Lower lobe of right lung (tissue), 2 donors: ENCODE data around the gene ATP6V0A4. TPM values are rescaled to one million over a fixed set of nuclear protein-coding genes. Genes with fewer than 3 reads are reported as not detected.

Experiments used
- ATAC-seq, 2 donors: fragments of 200-7000 bp; cut with Tn5 transposase; one replicate each; pipeline ENCODE4 v1.9.1; 2020 to 2022; ENCODE audit warnings: mild to moderate bottlenecking in 2 of 2, moderate library complexity in 2 of 2
- DNase-seq: peaks from one replicate; pipeline ENCODE4 v3.0.0-alpha.2; 2020
- H3K27ac ChIP-seq: fragments of 200-600 bp; one replicate; pipeline ENCODE4 v1.8.0; 2022
- H3K27me3 ChIP-seq: fragments of 200-600 bp; one replicate; pipeline ENCODE4 v1.8.0; 2022; ENCODE audit warnings: low read depth
- H3K36me3 ChIP-seq: fragments of 200-600 bp; one replicate; pipeline ENCODE4 v1.8.0; 2022; ENCODE audit warnings: mild to moderate bottlenecking
- H3K4me1 ChIP-seq: fragments of 200-600 bp; one replicate; pipeline ENCODE4 v1.8.0; 2022
- H3K4me3 ChIP-seq: fragments of 200-600 bp; one replicate; pipeline ENCODE4 v1.8.0; 2022; ENCODE audit warnings: mild to moderate bottlenecking
- H3K9me3 ChIP-seq: fragments of 200-600 bp; one replicate; pipeline ENCODE4 v1.8.0; 2022
- CTCF ChIP-seq: fragments of 200-600 bp; IDR thresholded peaks from one replicate; pipeline ENCODE4 v1.8.0; 2022; ENCODE audit warnings: antibody characterized with exemption, mild to moderate bottlenecking
- intact Hi-C: fragments of 100-400 bp; cut with DNase I; formaldehyde crosslinking; loops from one replicate; pipeline ENCODE4 v1.11.0; 2022
- total RNA-seq: library from RNA; stranded (reverse); fragmentation: NEBNext Ultra II Directional; extraction: Animal tissue kit (Norgen Biotek cat#: 25700); gene quantifications from one replicate; pipeline ENCODE4 v1.2.1, GENCODE V29; 2021
- donor health status: DM: no; HTN: yes; CAD: no; lungs with severe emphysema.

The ATP6V0A4 gene
- total RNA-seq, 1 donor from 2014 or later, result 1.7 TPM

- no peak for ATAC-seq
- DNase-seq, result no peak
- intact Hi-C loops, result no loop called here
These were observed 24.8 kb downstream of the ATP6V0A4 start for GRCh38 chr7:138773176-138773575.

GRCh38 chr7:138770904-138771303, 27.1 kb downstream of the ATP6V0A4 start:
- ATAC-seq, result no peak

More at GRCh38 chr7:138773176-138773575, 24.8 kb downstream of the ATP6V0A4 start:
- Histone ChIP-seq H3K27me3 (no peaks in the 10 kb centered on the region), H3K27ac (no peak overlapping the region), H3K4me1 (no peaks in the 10 kb centered on the region), H3K36me3 (no peaks in the 10 kb centered on the region), H3K4me3 (no peak overlapping the region), H3K9me3 (no peaks in the 10 kb centered on the region)
- TF ChIP-seq CTCF, result no peak

GRCh38 chr7:138768241-138768640, 29.8 kb downstream of the ATP6V0A4 start:
- intact Hi-C loops, result no loop called here
- H3K9me3 ChIP-seq, result no peaks in the 10 kb centered on the region
- no peaks in the 10 kb centered on the region for H3K36me3 ChIP-seq
- TF ChIP-seq CTCF, result no peak
- H3K27ac ChIP-seq, result no peak overlapping the region
- no peaks in the 10 kb centered on the region for H3K4me1 ChIP-seq
- no peaks in the 10 kb centered on the region for H3K27me3 ChIP-seq
- DNase-seq, result no peak
- no peak overlapping the region for H3K4me3 ChIP-seq
- ATAC-seq, result no peak

More at GRCh38 chr7:138770904-138771303, 27.1 kb downstream of the ATP6V0A4 start:
- Histone ChIP-seq H3K27ac (no peak overlapping the region), H3K36me3 (no peaks in the 10 kb centered on the region), H3K27me3 (no peaks in the 10 kb centered on the region), H3K9me3 (no peaks in the 10 kb centered on the region), H3K4me3 (no peak overlapping the region), H3K4me1 (no peaks in the 10 kb centered on the region)
- intact Hi-C loops, result no loop called here
- DNase-seq, result no peak
- no peak for TF ChIP-seq CTCF

GRCh38 chr7:138756591-138757242, 41.3 kb downstream of the ATP6V0A4 start:
- intact Hi-C loops, result no loop called here
- DNase-seq (no peak), ATAC-seq (no peak)
- Histone ChIP-seq H3K9me3 (no peaks in the 10 kb centered on the region), H3K4me1 (peaks cover 7% of the 10 kb centered on the region), H3K27me3 (no peaks in the 10 kb centered on the region), H3K4me3 (no peak overlapping the region), H3K27ac (no peak overlapping the region), H3K36me3 (no peaks in the 10 kb centered on the region)
- TF ChIP-seq CTCF, result no peak

GRCh38 chr7:138755842-138756590, 42.0 kb downstream of the ATP6V0A4 start:
- H3K9me3 ChIP-seq, result no peaks in the 10 kb centered on the region
- H3K4me1 ChIP-seq, result peaks cover 7% of the 10 kb centered on the region
- H3K4me3 ChIP-seq, result no peak overlapping the region
- ATAC-seq (no peak), DNase-seq (no peak)
- H3K27me3 ChIP-seq, result no peaks in the 10 kb centered on the region
- no peaks in the 10 kb centered on the region for H3K36me3 ChIP-seq
- TF ChIP-seq CTCF, result no peak
- no peak overlapping the region for H3K27ac ChIP-seq
- intact Hi-C loops, result no loop called here
